ENCODE measurements around the gene C1QTNF5.

C1QTNF5 gene

GRCh38 chr11:119347242-119347641 is 6.6 kb upstream of the C1QTNF5 start:
- H3K4me3 ChIP-seq (ENCODE audit: low read depth, low read length): no peak overlapping the region
- TF ChIP-seq, protein P1, sequence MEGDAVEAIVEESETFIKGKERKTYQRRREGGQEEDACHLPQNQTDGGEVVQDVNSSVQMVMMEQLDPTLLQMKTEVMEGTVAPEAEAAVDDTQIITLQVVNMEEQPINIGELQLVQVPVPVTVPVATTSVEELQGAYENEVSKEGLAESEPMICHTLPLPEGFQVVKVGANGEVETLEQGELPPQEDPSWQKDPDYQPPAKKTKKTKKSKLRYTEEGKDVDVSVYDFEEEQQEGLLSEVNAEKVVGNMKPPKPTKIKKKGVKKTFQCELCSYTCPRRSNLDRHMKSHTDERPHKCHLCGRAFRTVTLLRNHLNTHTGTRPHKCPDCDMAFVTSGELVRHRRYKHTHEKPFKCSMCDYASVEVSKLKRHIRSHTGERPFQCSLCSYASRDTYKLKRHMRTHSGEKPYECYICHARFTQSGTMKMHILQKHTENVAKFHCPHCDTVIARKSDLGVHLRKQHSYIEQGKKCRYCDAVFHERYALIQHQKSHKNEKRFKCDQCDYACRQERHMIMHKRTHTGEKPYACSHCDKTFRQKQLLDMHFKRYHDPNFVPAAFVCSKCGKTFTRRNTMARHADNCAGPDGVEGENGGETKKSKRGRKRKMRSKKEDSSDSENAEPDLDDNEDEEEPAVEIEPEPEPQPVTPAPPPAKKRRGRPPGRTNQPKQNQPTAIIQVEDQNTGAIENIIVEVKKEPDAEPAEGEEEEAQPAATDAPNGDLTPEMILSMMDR (IDR thresholded peaks at IDR 0.05; ENCODE audit: insufficient read depth, low read depth, low read length, missing control alignments): no peak
- no peak for DNase-seq (ENCODE audit: low read depth)

GRCh38 chr11:119346605-119347004 is 5.9 kb upstream of the C1QTNF5 start, which contains the start of gene MFRP:
MFRP (minus strand) TSS chr11:119346705; CDS start chr11:119346513, 192 bp downstream.
- DNase-seq (ENCODE audit: low read depth): no peak
- no peak within 1 kb of the TSS for H3K4me3 ChIP-seq (ENCODE audit: low read depth, low read length)
- TF ChIP-seq, protein P1 (IDR thresholded peaks at IDR 0.05; ENCODE audit: insufficient read depth, low read depth, low read length, missing control alignments): no peak

- H3K4me3 ChIP-seq (ENCODE audit: low read depth, low read length): no peak overlapping the region
- no peak for DNase-seq (ENCODE audit: low read depth)
- TF ChIP-seq, protein P1 (IDR thresholded peaks at IDR 0.05; ENCODE audit: insufficient read depth, low read depth, low read length, missing control alignments): no peak
These were observed 5.0 kb upstream of the C1QTNF5 start for GRCh38 chr11:119345685-119346084.

DNA sequence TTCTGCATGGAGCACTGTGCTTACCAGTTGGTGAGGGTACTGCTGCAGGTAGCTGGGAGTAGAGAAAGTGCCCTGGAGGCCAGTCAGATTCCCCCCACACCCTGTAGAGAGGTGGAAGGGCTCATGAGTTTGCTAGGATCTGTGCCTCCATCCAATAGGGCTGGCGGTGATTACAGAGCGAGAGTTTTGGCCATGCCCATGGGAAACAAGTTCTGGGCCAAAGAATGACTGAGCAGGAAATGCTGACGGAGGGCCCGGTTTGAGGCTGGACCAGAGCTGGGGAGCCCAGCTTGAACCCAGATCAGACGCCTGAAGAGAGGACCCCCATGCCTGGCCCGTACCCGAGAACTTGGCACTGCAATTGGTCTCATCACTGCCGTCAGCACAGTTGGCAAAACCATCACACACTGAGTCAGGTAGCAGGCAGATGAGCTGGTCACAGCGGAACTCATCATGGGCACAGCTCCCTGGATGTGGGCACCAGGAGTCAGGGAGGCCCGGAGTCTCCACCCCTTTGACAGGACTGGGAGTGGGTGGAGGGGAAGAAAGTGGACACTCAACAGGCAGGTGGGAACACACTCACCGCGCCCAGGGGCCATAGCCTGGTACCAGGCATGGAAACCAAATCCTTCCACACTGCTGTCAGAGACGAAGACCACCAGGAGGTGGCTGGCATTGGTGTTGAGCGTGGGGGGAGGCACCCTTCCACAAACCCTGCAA is 3.8 kb upstream of the C1QTNF5 start:
- no peak for DNase-seq (ENCODE audit: low read depth)
- TF ChIP-seq, protein P1 (IDR thresholded peaks at IDR 0.05; ENCODE audit: insufficient read depth, low read depth, low read length, missing control alignments): no peak
- no peak overlapping the region for H3K4me3 ChIP-seq (ENCODE audit: low read depth, low read length)

GRCh38 chr11:119343726-119344125 is 3.0 kb upstream of the C1QTNF5 start:
- DNase-seq (ENCODE audit: low read depth): no peak
- no peak overlapping the region for H3K4me3 ChIP-seq (ENCODE audit: low read depth, low read length)
- TF ChIP-seq, protein P1 (IDR thresholded peaks at IDR 0.05; ENCODE audit: insufficient read depth, low read depth, low read length, missing control alignments): no peak

- no peak overlapping the region for H3K4me3 ChIP-seq (ENCODE audit: low read depth, low read length)
- DNase-seq (ENCODE audit: low read depth): no peak
- TF ChIP-seq, protein P1 (IDR thresholded peaks at IDR 0.05; ENCODE audit: insufficient read depth, low read depth, low read length, missing control alignments): no peak
These were observed 1.9 kb upstream of the C1QTNF5 start for GRCh38 chr11:119342362-119343130.

Data from GM12865 (cell line).